ACC112 (cell line): ENCODE data around the gene TUFT1.
A peak's percentile ranks its signal among the peaks of the same experiment; 100 is the strongest.

ENCODE experiments used
- H2AFZ ChIP-seq: fragments of 200-600 bp; sonication (generic); one replicate; pipeline ENCODE4 v1.6.0; 2017; ENCODE audit warnings: antibody characterized with exemption, low read length; ENCODE audit not compliant: unreplicated experiment
- H3K27ac ChIP-seq: fragments of 200-600 bp; sonication (generic); 2 replicates; pipeline ENCODE4 v1.5.1; 2014; ENCODE audit warnings: low read depth, mild to moderate bottlenecking, antibody characterized with exemption, low read length, moderate library complexity
- H3K27me3 ChIP-seq: fragments of 200-600 bp; sonication (generic); 2 replicates; pipeline ENCODE4 v1.6.1; 2014; ENCODE audit warnings: mild to moderate bottlenecking, antibody characterized with exemption, low read length, moderate library complexity, mixed read lengths; ENCODE audit not compliant: insufficient read depth
- H3K36me3 ChIP-seq: fragments of 200-600 bp; sonication (generic); 2 replicates; pipeline ENCODE4 v1.6.1; 2016; ENCODE audit warnings: mild to moderate bottlenecking, antibody characterized with exemption, low read length, moderate library complexity, mixed read lengths; ENCODE audit not compliant: insufficient read depth
- H3K4me1 ChIP-seq: fragments of 200-600 bp; sonication (generic); one replicate; pipeline ENCODE4 v1.6.1; 2016; ENCODE audit warnings: low read length, mixed read lengths; ENCODE audit not compliant: insufficient read depth, unreplicated experiment, control insufficient read depth
- H3K4me3 ChIP-seq: fragments of 200-600 bp; sonication (generic); 2 replicates; pipeline ENCODE4 v1.5.1; 2014; ENCODE audit warnings: mild to moderate bottlenecking, low read depth, low read length
- H3K79me2 ChIP-seq: fragments of 200-600 bp; sonication (generic); one replicate; pipeline ENCODE4 v1.6.0; 2016; ENCODE audit warnings: low read length; ENCODE audit not compliant: control insufficient read depth, unreplicated experiment, insufficient read depth

Gene TUFT1

DNA sequence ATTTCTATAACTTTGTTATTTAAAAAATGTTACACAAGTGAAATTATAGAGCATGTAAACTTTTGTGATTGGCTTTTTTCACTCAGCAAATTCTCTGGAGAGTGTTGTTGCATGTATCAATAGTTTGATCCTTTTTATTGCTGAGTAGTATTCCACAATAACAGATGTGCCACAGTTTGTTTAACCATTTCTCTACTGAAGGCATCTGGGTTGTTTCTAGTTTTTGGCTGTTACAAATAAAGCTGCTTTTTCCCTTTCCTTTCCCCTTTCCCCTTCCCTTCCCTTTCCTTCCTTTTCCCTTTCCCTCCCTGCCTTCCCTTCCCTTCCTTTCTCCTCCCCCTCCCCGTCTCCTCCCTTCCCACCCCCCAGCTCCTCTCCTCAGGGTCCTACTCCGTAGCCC is 15.9 kb downstream of the TUFT1 start:
- Histone ChIP-seq H3K27me3 (no peaks in the 10 kb centered on the region), H3K27ac (no peak overlapping the region), H3K4me3 (no peak overlapping the region), H2AFZ (no peak overlapping the region), H3K4me1 (peaks cover 7% of the 10 kb centered on the region), H3K79me2 (peaks cover 11% of the 10 kb centered on the region), H3K36me3 (no peaks in the 10 kb centered on the region)

DNA sequence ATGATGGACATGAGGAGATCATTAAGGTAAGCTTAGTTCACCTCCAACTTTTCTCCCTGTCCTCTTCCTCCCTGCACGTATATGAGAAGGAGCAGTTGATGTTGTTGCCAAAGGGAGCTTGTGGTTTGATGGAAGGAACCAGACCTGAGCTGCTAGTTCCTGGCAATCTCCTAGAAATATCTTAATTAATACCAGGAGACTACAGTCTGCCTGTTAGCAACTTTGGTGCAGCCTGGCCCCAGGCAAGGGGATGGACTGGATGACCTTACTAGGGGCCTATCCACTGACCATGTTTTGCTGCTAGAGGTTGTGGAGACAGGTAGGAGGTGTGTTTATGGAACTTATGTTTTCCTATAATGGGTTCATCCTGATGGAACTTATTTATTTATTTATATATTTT is 22.6 kb downstream of the TUFT1 start:
- Histone ChIP-seq H3K4me1 (peaks cover 3% of the 10 kb centered on the region), H2AFZ (no peak overlapping the region), H3K79me2 (peaks cover 4% of the 10 kb centered on the region), H3K36me3 (no peaks in the 10 kb centered on the region), H3K4me3 (no peak overlapping the region), H3K27ac (no peak overlapping the region), H3K27me3 (no peaks in the 10 kb centered on the region)

GRCh38 chr1:151563376-151563775 is 23.3 kb downstream of the TUFT1 start:
- H3K36me3 ChIP-seq = 0 out of 2 replicates have a peak, but pooled peaks cover 4% of the 10 kb centered on the region
- H3K27me3 ChIP-seq = no peaks in the 10 kb centered on the region
- H3K79me2 ChIP-seq = peaks cover 4% of the 10 kb centered on the region
- H2AFZ ChIP-seq = no peak overlapping the region
- no peak overlapping the region for H3K4me3 ChIP-seq
- H3K27ac ChIP-seq = no peak overlapping the region
- peaks cover 9% of the 10 kb centered on the region for H3K4me1 ChIP-seq

DNA sequence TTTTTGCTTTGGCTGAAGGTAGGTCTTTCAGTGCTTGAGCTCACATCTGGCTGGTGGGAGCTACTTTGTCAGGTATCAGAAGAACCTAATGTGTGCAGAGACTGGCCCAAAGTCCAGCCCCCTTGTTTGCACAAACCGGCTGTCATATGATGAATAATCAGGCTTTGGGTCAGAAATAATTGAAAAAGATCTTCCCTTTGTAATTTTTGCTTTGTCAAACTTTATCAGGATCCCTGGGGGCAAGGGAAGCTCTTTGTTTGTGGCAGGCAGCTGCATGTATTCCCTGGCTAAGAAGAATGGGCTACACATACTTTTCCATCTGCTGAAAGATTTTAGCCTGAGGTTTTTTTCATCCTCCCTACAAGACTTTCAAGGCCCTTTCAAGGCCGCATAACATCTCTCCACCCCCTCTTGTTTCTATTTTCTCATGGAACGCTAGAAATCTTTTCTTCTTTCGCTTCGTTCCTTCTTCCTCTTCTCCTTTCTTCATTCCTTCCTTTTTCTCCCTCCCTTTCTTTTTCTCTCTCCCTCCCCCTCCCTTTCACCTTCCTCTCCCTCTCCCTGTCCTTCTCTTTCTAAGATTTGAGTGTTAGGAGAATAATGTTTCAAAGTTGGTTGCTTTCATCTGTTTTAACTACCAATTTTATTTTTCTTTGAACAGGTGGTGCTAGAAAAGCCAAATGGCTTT is 25.5 kb downstream of the TUFT1 start:
- peaks cover 14% of the 10 kb centered on the region for H3K4me1 ChIP-seq
- H3K79me2 ChIP-seq = no peaks in the 10 kb centered on the region
- H2AFZ ChIP-seq = no peak overlapping the region
- no peak overlapping the region for H3K4me3 ChIP-seq
- peaks cover 9% of the 10 kb centered on the region; the same call in 1 of the 2 replicates for H3K36me3 ChIP-seq
- H3K27ac ChIP-seq = no peak overlapping the region
- no peaks in the 10 kb centered on the region for H3K27me3 ChIP-seq

GRCh38 chr1:151568626-151569088 is 28.5 kb downstream of the TUFT1 start:
- Histone ChIP-seq H3K4me3 (no peak overlapping the region), H3K27me3 (no peaks in the 10 kb centered on the region), H3K36me3 (peaks cover 9% of the 10 kb centered on the region; the same call in 1 of the 2 replicates), H3K4me1 (peaks cover 14% of the 10 kb centered on the region), H3K27ac (no peak overlapping the region), H3K79me2 (no peaks in the 10 kb centered on the region), H2AFZ (no peak overlapping the region)

- Histone ChIP-seq H3K4me1 (peaks cover 31% of the 10 kb centered on the region), H3K79me2 (no peaks in the 10 kb centered on the region), H3K36me3 (peaks cover 9% of the 10 kb centered on the region; the same call in 1 of the 2 replicates), H2AFZ (no peak overlapping the region), H3K27ac (no peak overlapping the region), H3K27me3 (no peaks in the 10 kb centered on the region), H3K4me3 (no peak overlapping the region)
Observed at GRCh38 chr1:151570819-151571218, 30.7 kb downstream of the TUFT1 start.

DNA sequence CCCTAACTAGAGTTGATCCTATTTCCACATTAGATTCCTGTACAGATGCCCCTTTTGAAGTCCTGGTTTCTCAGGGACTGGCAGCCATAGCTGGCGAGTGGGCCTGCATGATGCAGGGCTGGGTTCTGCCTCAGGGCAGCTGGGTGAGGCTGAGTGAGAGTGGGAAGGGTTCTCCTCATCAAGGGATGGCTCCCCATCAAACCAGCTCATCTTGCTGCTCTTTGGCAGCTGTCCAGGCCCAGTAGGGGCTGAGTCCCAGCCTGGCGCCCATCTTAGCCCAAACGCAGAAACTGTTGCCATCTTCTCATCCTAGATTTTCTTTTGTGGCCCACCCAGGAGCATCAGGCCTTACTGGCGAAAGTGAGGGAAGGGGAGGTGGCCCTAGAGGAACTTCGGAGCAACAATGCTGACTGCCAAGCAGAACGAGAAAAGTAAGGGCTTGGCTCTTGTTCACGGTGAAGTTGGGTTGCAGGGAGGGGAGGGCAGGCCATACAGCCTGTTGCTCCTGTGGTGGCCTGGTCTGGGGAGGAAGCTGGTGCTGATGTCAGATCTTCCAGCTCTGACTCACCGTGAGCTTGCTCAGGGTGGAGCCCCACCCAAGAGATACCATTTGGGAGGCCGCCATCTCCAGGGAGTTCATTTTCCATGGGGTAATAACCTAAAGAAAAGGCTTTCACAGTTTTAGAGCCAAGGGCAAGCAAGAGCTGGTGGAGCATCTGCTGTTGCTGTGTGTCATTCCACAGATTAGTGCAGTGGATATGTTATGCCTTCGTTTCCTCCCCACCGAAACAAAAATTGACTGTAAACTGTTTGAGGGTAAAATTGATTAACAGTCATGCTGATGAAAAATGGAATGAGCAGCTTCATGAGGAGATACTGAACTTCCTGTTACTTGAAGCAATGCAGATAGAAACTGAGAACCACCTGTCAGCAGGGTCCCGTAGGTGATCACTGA is 34.7 kb downstream of the TUFT1 start:
- peak overlapping the region; percentile 67 for H3K27ac ChIP-seq
- peaks cover 30% of the 10 kb centered on the region for H3K4me1 ChIP-seq
- no peaks in the 10 kb centered on the region for H3K27me3 ChIP-seq
- no peaks in the 10 kb centered on the region for H3K79me2 ChIP-seq
- H3K36me3 ChIP-seq = no peaks in the 10 kb centered on the region
- H3K4me3 ChIP-seq = no peak overlapping the region
- peak overlapping the region; percentile 11 for H2AFZ ChIP-seq

GRCh38 chr1:151577173-151577572 is 37.1 kb downstream of the TUFT1 start:
- no peaks in the 10 kb centered on the region for H3K36me3 ChIP-seq
- no peak overlapping the region for H3K27ac ChIP-seq
- no peaks in the 10 kb centered on the region for H3K79me2 ChIP-seq
- no peak overlapping the region for H2AFZ ChIP-seq
- no peak overlapping the region for H3K4me3 ChIP-seq
- peaks cover 27% of the 10 kb centered on the region for H3K4me1 ChIP-seq
- no peaks in the 10 kb centered on the region for H3K27me3 ChIP-seq

- H3K27ac ChIP-seq = no peak overlapping the region
- H3K79me2 ChIP-seq = no peaks in the 10 kb centered on the region
- no peaks in the 10 kb centered on the region for H3K36me3 ChIP-seq
- H3K4me1 ChIP-seq = peaks cover 27% of the 10 kb centered on the region
- no peaks in the 10 kb centered on the region for H3K27me3 ChIP-seq
- no peak overlapping the region for H2AFZ ChIP-seq
- no peak overlapping the region for H3K4me3 ChIP-seq
Observed at GRCh38 chr1:151578941-151579340, 38.8 kb downstream of the TUFT1 start.

DNA sequence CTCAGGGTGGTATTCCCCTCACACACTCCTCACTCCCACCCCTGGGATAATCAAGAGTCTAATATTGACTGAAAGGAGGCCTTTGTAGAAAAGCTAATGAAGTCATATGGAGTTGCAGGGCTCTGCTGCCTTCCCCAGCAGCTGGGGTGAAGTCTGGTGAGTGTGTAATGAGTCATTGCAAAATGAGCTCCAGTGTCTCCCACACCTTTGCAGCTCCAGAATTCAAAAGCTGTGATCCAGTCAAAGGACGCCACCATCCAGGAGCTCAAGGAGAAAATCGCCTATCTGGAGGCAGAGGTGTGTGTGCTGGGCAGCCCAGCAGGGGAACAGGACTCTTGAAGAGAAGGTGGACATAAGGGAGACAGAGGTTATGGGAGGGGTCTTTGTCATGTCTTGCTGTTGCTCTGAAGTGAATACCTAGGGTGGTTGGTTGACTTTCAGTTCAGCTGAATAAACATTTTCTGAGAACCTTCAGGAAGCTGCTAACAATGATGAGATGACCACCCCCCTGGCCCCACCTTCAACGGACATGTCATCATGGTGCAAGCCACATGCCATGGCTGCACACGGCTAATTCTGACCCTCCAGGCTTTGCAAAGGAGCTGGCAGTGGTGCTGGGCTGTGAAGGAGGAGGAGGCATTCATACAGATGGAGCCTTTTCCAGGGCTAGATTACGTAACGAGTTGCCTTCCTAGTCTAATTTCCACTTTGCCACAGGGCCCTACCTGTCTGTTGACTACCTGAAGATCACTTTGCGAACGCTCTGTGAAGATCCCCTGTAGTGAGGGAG is 39.5 kb downstream of the TUFT1 start:
- H3K36me3 ChIP-seq = no peaks in the 10 kb centered on the region
- H3K27ac ChIP-seq = no peak overlapping the region
- H3K4me1 ChIP-seq = peaks cover 21% of the 10 kb centered on the region

More for the DNA sequence above, 39.5 kb downstream of the TUFT1 start:
- Histone ChIP-seq H3K79me2 (no peaks in the 10 kb centered on the region), H2AFZ (no peak overlapping the region), H3K4me3 (no peak overlapping the region), H3K27me3 (no peaks in the 10 kb centered on the region)
